ENCODE results near the gene FLT3.

The FLT3 gene

GRCh38 chr13:27967736-27968315 is 132.6 kb downstream of the FLT3 start (continued):
- 0 out of 2 replicates have a peak, but pooled peaks have one; percentile 14 for TF ChIP-seq REST (tag by site-specific recombination; IDR thresholded peaks at IDR 0.05)

DNA sequence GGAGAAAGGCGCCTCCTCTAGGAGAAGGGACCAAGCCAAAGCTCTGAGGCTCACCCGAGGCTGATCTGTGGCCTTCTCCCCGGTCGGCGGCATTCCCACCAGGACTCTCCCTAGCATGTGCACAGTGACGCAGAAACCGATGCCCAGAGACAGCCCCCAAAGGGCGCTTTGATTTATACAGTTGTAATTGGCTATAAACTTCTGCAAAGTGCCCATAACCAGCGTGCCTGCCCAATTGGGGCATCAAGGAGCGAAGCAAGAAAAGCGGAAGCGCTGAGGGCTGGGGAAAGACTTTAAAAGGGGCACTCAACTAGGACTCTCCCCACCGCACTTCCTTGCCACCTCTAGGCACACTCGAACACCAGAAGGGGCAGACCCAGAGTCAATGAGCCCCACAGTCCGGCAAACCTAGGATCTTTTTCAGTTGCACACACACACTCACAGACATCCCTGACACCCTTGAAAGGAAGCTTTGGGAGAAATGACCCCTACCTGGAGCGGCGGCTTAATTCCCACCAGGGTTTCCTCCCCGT is 133.1 kb downstream of the FLT3 start:
- Histone ChIP-seq H3K4me3 (ENCODE audit: low read depth, low read length) (peak overlapping the region; percentile 47; the same call in 1 of the 2 replicates), H3K4me1 (ENCODE audit: control insufficient read depth, insufficient read depth, low read length) (no peaks in the 10 kb centered on the region), H3K27ac (ENCODE audit: extremely low read depth, low read depth, low read length) (no peak overlapping the region), H3K36me3 (ENCODE audit: control insufficient read depth in 2 of 2, insufficient read depth in 1 of 2, low read length in 2 of 2) (peaks cover 0 to 26% of the 10 kb centered on the region in 2 experiments; a peak in 2 of 3 replicates), H3K9me3 (ENCODE audit: control insufficient read depth, insufficient read depth, low read depth, low read length) (no peaks in the 10 kb centered on the region)
- POLR2A ChIA-PET, result no interaction called here
- CTCF ChIA-PET, result interaction anchor here (0.5 to 1.3 kb wide), 4 partner anchors 8 to 433 kb away, joined by 3 to 5 read pairs (median 4); no protein-coding TSS in a partner anchor
- no peak for TF ChIP-seq ZSCAN16 (tag by site-specific recombination; IDR thresholded peaks at IDR 0.05)
- TF ChIP-seq ZNF404 (tag by site-specific recombination; IDR thresholded peaks at IDR 0.05), result no peak
- peak; percentile 46; the same call in 1 of the 2 replicates for TF ChIP-seq ZBTB48 (tag by site-specific recombination; IDR thresholded peaks at IDR 0.05)
- TF ChIP-seq FEZF1 (tag by site-specific recombination; IDR thresholded peaks at IDR 0.05), result peak; percentile 83
- TF ChIP-seq HOXC10 (CRISPR knock-in tag; IDR thresholded peaks at IDR 0.05), result no peak
- TF ChIP-seq ZNF561 (tag by site-specific recombination; IDR thresholded peaks at IDR 0.05; ENCODE audit: borderline replicate concordance), result no peak
- no peak for TF ChIP-seq ZNF391 (tag by site-specific recombination; IDR thresholded peaks at IDR 0.05; ENCODE audit: borderline replicate concordance, low read depth)
- TF ChIP-seq ZBTB8A (tag by site-specific recombination; IDR thresholded peaks at IDR 0.05), result peak; percentile 85
- TF ChIP-seq, protein P1, sequence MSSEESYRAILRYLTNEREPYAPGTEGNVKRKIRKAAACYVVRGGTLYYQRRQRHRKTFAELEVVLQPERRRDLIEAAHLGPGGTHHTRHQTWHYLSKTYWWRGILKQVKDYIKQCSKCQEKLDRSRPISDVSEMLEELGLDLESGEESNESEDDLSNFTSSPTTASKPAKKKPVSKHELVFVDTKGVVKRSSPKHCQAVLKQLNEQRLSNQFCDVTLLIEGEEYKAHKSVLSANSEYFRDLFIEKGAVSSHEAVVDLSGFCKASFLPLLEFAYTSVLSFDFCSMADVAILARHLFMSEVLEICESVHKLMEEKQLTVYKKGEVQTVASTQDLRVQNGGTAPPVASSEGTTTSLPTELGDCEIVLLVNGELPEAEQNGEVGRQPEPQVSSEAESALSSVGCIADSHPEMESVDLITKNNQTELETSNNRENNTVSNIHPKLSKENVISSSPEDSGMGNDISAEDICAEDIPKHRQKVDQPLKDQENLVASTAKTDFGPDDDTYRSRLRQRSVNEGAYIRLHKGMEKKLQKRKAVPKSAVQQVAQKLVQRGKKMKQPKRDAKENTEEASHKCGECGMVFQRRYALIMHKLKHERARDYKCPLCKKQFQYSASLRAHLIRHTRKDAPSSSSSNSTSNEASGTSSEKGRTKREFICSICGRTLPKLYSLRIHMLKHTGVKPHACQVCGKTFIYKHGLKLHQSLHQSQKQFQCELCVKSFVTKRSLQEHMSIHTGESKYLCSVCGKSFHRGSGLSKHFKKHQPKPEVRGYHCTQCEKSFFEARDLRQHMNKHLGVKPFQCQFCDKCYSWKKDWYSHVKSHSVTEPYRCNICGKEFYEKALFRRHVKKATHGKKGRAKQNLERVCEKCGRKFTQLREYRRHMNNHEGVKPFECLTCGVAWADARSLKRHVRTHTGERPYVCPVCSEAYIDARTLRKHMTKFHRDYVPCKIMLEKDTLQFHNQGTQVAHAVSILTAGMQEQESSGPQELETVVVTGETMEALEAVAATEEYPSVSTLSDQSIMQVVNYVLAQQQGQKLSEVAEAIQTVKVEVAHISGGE (tag by site-specific recombination; conservative IDR thresholded peaks at IDR 0.05; ENCODE audit: low read depth), result peak; percentile 88
- no peak for TF ChIP-seq ZNF174 (tag by site-specific recombination; IDR thresholded peaks at IDR 0.05)
- TF ChIP-seq, protein P2, sequence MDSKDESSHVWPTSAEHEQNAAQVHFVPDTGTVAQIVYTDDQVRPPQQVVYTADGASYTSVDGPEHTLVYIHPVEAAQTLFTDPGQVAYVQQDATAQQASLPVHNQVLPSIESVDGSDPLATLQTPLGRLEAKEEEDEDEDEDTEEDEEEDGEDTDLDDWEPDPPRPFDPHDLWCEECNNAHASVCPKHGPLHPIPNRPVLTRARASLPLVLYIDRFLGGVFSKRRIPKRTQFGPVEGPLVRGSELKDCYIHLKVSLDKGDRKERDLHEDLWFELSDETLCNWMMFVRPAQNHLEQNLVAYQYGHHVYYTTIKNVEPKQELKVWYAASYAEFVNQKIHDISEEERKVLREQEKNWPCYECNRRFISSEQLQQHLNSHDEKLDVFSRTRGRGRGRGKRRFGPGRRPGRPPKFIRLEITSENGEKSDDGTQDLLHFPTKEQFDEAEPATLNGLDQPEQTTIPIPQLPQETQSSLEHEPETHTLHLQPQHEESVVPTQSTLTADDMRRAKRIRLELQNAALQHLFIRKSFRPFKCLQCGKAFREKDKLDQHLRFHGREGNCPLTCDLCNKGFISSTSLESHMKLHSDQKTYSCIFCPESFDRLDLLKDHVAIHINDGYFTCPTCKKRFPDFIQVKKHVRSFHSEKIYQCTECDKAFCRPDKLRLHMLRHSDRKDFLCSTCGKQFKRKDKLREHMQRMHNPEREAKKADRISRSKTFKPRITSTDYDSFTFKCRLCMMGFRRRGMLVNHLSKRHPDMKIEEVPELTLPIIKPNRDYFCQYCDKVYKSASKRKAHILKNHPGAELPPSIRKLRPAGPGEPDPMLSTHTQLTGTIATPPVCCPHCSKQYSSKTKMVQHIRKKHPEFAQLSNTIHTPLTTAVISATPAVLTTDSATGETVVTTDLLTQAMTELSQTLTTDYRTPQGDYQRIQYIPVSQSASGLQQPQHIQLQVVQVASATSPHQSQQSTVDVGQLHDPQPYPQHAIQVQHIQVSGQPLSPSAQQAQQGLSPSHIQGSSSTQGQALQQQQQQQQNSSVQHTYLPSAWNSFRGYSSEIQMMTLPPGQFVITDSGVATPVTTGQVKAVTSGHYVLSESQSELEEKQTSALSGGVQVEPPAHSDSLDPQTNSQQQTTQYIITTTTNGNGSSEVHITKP (tag by site-specific recombination; IDR thresholded peaks at IDR 0.05), result peak; percentile 81
- TF ChIP-seq ZFHX2 (tag by site-specific recombination; conservative IDR thresholded peaks at IDR 0.05), result no peak
- no peak for TF ChIP-seq ZNF10 (tag by site-specific recombination; IDR thresholded peaks at IDR 0.05)
- no peak for TF ChIP-seq ZNF664 (tag by site-specific recombination; IDR thresholded peaks at IDR 0.05)
- no peak for TF ChIP-seq GLIS1 (tag by site-specific recombination; IDR thresholded peaks at IDR 0.05)
- TF ChIP-seq ZNF114 (tag by site-specific recombination; IDR thresholded peaks at IDR 0.05), result no peak
- peak; percentile 36 for TF ChIP-seq SP2 (tag by site-specific recombination; IDR thresholded peaks at IDR 0.05)
- TF ChIP-seq ZNF341 (tag by site-specific recombination; IDR thresholded peaks at IDR 0.05; ENCODE audit: low read depth), result peak; percentile 43
- no peak for TF ChIP-seq ZNF776 (tag by site-specific recombination; IDR thresholded peaks at IDR 0.05; ENCODE audit: borderline replicate concordance)
- no peak for TF ChIP-seq ZNF585B (tag by site-specific recombination; IDR thresholded peaks at IDR 0.05)
- TF ChIP-seq ZNF37A (tag by site-specific recombination; IDR thresholded peaks at IDR 0.05), result no peak
- TF ChIP-seq, protein P3, sequence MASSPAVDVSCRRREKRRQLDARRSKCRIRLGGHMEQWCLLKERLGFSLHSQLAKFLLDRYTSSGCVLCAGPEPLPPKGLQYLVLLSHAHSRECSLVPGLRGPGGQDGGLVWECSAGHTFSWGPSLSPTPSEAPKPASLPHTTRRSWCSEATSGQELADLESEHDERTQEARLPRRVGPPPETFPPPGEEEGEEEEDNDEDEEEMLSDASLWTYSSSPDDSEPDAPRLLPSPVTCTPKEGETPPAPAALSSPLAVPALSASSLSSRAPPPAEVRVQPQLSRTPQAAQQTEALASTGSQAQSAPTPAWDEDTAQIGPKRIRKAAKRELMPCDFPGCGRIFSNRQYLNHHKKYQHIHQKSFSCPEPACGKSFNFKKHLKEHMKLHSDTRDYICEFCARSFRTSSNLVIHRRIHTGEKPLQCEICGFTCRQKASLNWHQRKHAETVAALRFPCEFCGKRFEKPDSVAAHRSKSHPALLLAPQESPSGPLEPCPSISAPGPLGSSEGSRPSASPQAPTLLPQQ (tag by site-specific recombination; IDR thresholded peaks at IDR 0.05), result peak; percentile 72
- TF ChIP-seq IKZF3 (tag by site-specific recombination; IDR thresholded peaks at IDR 0.05), result peak; percentile 57
- TF ChIP-seq ZXDB (tag by site-specific recombination; IDR thresholded peaks at IDR 0.05), result peak; percentile 23; the same call in 1 of the 2 replicates
